Measurements from ENCODE around the gene PCDHGA12.
A peak's percentile ranks its signal among the peaks of the same experiment; 100 is the strongest.

The PCDHGA12 gene

GRCh38 chr5:141421489-141421855 is 8.8 kb upstream of the PCDHGA12 start:
- Histone ChIP-seq H3K36me3 (ENCODE audit: control insufficient read depth in 2 of 2, insufficient read depth in 1 of 2, low read length in 2 of 2) (no peaks in the 10 kb centered on the region), H3K4me3 (ENCODE audit: low read depth, low read length) (peak overlapping the region; percentile 67), H3K27ac (ENCODE audit: extremely low read depth, low read depth, low read length) (no peak overlapping the region), H3K9me3 (ENCODE audit: control insufficient read depth, insufficient read depth, low read depth, low read length) (no peaks in the 10 kb centered on the region; the same call in 1 of the 2 replicates), H3K4me1 (ENCODE audit: control insufficient read depth, insufficient read depth, low read length) (no peaks in the 10 kb centered on the region)
- TF ChIP-seq KLF9 (tag by site-specific recombination; IDR thresholded peaks at IDR 0.05; ENCODE audit: low read depth) (peak; percentile 41; the same call in 1 of the 2 replicates), ZNF843 (tag by site-specific recombination; IDR thresholded peaks at IDR 0.05) (no peak)
- ChIA-PET CTCF (interaction anchor here (0.6 to 7.0 kb wide), 55 partner anchors 8 to 222 kb away, joined by 3 to 160 read pairs (median 5); partner anchors contain the start of genes DIAPH1, PCDHB11, PCDHB14 and PCDHB15), POLR2A (interaction anchor here (0.9 to 1.5 kb wide), 3 partner anchors 100 to 103 kb away, joined by 3 to 6 read pairs (median 4); partner anchors contain the start of gene TAF7)

GRCh38 chr5:141422742-141423291 is 7.5 kb upstream of the PCDHGA12 start:
- H3K36me3 ChIP-seq (ENCODE audit: control insufficient read depth in 2 of 2, insufficient read depth in 1 of 2, low read length in 2 of 2), result no peaks in the 10 kb centered on the region
- H3K4me1 ChIP-seq (ENCODE audit: control insufficient read depth, insufficient read depth, low read length), result no peaks in the 10 kb centered on the region
- no peaks in the 10 kb centered on the region; the same call in 1 of the 2 replicates for H3K9me3 ChIP-seq (ENCODE audit: control insufficient read depth, insufficient read depth, low read depth, low read length)
- ChIA-PET CTCF (interaction anchor here (0.6 to 7.0 kb wide), 7 partner anchors 14 to 229 kb away, joined by 3 to 160 read pairs (median 6); partner anchors contain the start of gene PCDHB14), POLR2A (no interaction called here)
- no peak for TF ChIP-seq ZNF76 (tag by site-specific recombination; IDR thresholded peaks at IDR 0.05; ENCODE audit: borderline replicate concordance, low read depth)
- 0 out of 2 replicates have a peak, but pooled peaks have one; percentile 50 for TF ChIP-seq REST (tag by site-specific recombination; IDR thresholded peaks at IDR 0.05)
- no peak overlapping the region for H3K27ac ChIP-seq (ENCODE audit: extremely low read depth, low read depth, low read length)
- no peak overlapping the region for H3K4me3 ChIP-seq (ENCODE audit: low read depth, low read length)

- H3K9me3 ChIP-seq (ENCODE audit: control insufficient read depth, insufficient read depth, low read depth, low read length), result no peaks in the 10 kb centered on the region
- TF ChIP-seq TSHZ1 (tag by site-specific recombination; IDR thresholded peaks at IDR 0.05; ENCODE audit: borderline replicate concordance) (no peak), ZNF140 (tag by site-specific recombination; IDR thresholded peaks at IDR 0.05) (no peak), GLIS2 (tag by site-specific recombination; IDR thresholded peaks at IDR 0.05) (no peak)
- CTCF ChIA-PET, result interaction anchor here (1.1 to 5.4 kb wide), 5 partner anchors 31 to 132 kb away, joined by 3 to 38 read pairs (median 4); partner anchors contain the start of gene PCDHGB5
- H3K36me3 ChIP-seq (ENCODE audit: control insufficient read depth in 2 of 2, insufficient read depth in 1 of 2, low read length in 2 of 2), result no peaks in the 10 kb centered on the region
- no peak overlapping the region for H3K4me3 ChIP-seq (ENCODE audit: low read depth, low read length)
- no peak overlapping the region for H3K27ac ChIP-seq (ENCODE audit: extremely low read depth, low read depth, low read length)
- POLR2A ChIA-PET, result no interaction called here
- H3K4me1 ChIP-seq (ENCODE audit: control insufficient read depth, insufficient read depth, low read length), result no peaks in the 10 kb centered on the region
These were observed 2.4 kb upstream of the PCDHGA12 start for GRCh38 chr5:141427783-141428426.

- Histone ChIP-seq H3K36me3 (ENCODE audit: control insufficient read depth in 2 of 2, insufficient read depth in 1 of 2, low read length in 2 of 2) (no peaks in the 10 kb centered on the region), H3K4me3 (ENCODE audit: low read depth, low read length) (no peak overlapping the region), H3K9me3 (ENCODE audit: control insufficient read depth, insufficient read depth, low read depth, low read length) (no peaks in the 10 kb centered on the region), H3K4me1 (ENCODE audit: control insufficient read depth, insufficient read depth, low read length) (no peaks in the 10 kb centered on the region), H3K27ac (ENCODE audit: extremely low read depth, low read depth, low read length) (no peak overlapping the region)
- CTCF ChIA-PET, result interaction anchor here (1.6 to 5.4 kb wide), 3 partner anchors 90 to 127 kb away, joined by 10 to 38 read pairs (median 34); no protein-coding TSS in a partner anchor
- POLR2A ChIA-PET, result interaction anchor here (1.0 kb wide), 1 partner anchor 12 kb away, joined by 3 read pairs; no protein-coding TSS in a partner anchor
- no peak for TF ChIP-seq ZNF654 (tag by site-specific recombination; IDR thresholded peaks at IDR 0.05; ENCODE audit: low read depth)
- no peak for TF ChIP-seq ZNF660 (tag by site-specific recombination; IDR thresholded peaks at IDR 0.05)
- TF ChIP-seq ZBTB6 (tag by site-specific recombination; IDR thresholded peaks at IDR 0.05), result no peak
- TF ChIP-seq ZNF121 (tag by site-specific recombination; IDR thresholded peaks at IDR 0.05), result no peak
- no peak for TF ChIP-seq PATZ1 (tag by site-specific recombination; IDR thresholded peaks at IDR 0.05)
- no peak for TF ChIP-seq ZNF701 (tag by site-specific recombination; IDR thresholded peaks at IDR 0.05)
These were observed 979 bp downstream of the PCDHGA12 start for GRCh38 chr5:141431286-141431685.

Measured in HEK293 (cell line).